Gastrocnemius medialis (tissue), 4 donors: ENCODE measurements around the gene FXN.

Experiments
- POLR2A ChIP-seq, 2 donors: fragments of 450-650 bp; IDR thresholded peaks; one replicate each; pipeline ENCODE4 v1.6.1; 2017; ENCODE audit warnings: antibody characterized with exemption in 2 of 2, mild to moderate bottlenecking in 2 of 2, moderate library complexity in 2 of 2
- TF ChIP-seq, protein P1 (sequence below), 5 experiments: fragments of 450-650 bp in 3 of 5; fragments of 200-600 bp in 2 of 5; sonication (generic) in 2 of 5; IDR thresholded peaks in 4 of 5; conservative IDR thresholded peaks in 1 of 5; 1 replicate in 4 of 5; 2 replicates in 1 of 5; pipeline ENCODE4 v1.5.1; 2016 to 2019; ENCODE audit warnings: antibody characterized with exemption in 5 of 5, mild to moderate bottlenecking in 3 of 5, moderate library complexity in 3 of 5

DNA sequence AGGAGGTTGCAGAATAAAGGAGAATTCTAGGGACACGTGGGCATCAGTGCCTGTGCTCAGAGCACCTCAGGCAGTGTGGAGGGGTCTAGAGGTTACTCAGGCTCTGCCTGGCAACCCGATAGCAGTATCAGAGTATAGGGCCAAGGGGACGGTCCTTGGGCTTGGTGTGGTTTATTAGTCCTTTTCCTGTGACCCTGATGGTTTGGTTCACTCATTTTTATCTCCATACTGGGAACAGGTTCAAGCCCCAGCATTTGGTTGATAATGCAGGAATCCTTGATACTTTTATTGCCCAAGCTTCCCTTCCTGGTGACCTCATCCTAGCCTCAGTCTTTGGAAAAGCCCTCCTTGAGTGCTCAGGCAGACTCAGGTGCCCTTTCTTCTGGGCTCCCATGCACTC lies 35.5 kb downstream of the FXN start:
- TF ChIP-seq, protein P1, sequence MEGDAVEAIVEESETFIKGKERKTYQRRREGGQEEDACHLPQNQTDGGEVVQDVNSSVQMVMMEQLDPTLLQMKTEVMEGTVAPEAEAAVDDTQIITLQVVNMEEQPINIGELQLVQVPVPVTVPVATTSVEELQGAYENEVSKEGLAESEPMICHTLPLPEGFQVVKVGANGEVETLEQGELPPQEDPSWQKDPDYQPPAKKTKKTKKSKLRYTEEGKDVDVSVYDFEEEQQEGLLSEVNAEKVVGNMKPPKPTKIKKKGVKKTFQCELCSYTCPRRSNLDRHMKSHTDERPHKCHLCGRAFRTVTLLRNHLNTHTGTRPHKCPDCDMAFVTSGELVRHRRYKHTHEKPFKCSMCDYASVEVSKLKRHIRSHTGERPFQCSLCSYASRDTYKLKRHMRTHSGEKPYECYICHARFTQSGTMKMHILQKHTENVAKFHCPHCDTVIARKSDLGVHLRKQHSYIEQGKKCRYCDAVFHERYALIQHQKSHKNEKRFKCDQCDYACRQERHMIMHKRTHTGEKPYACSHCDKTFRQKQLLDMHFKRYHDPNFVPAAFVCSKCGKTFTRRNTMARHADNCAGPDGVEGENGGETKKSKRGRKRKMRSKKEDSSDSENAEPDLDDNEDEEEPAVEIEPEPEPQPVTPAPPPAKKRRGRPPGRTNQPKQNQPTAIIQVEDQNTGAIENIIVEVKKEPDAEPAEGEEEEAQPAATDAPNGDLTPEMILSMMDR (IDR thresholded peaks at IDR 0.05 in 4 of 5, conservative IDR thresholded peaks at IDR 0.05 in 1 of 5): no peak
- no peak for TF ChIP-seq POLR2A (IDR thresholded peaks at IDR 0.05)
